GM19438 (cell line): Measurements from ENCODE around the gene RBM23.
"Not testable (repeated sequence)": the region's sequence is repeated elsewhere in the genome, so short reads cannot be mapped to it uniquely, and the experiment has no call there.

Experiments
- ATAC-seq: cut with Tn5 transposase; IDR thresholded peaks from one replicate; pipeline ENCODE4 v1.9.1; 2021; ENCODE audit warnings: low read depth; ENCODE audit not compliant: unreplicated experiment

The RBM23 gene

GRCh38 chr14:22920697-22921096 is 1.7 kb upstream of the RBM23 start:
- no peak for ATAC-seq

- peak; percentile 24 for ATAC-seq
Observed at GRCh38 chr14:22919601-22919921, 612 bp upstream of the RBM23 start.

GRCh38 chr14:22915886-22916521 is 2.9 kb downstream of the RBM23 start:
- no peak for ATAC-seq

- ATAC-seq, result not testable (repeated sequence)
Observed at GRCh38 chr14:22914836-22915235, 4.1 kb downstream of the RBM23 start.

GRCh38 chr14:22910916-22911315 is 8.0 kb downstream of the RBM23 start:
- ATAC-seq, result no peak

GRCh38 chr14:22908601-22909000 is 10.3 kb downstream of the RBM23 start:
- no peak for ATAC-seq

GRCh38 chr14:22907429-22907828 is 11.5 kb downstream of the RBM23 start:
- ATAC-seq, result no peak

- no peak for ATAC-seq
Observed at GRCh38 chr14:22906073-22906472, 12.9 kb downstream of the RBM23 start.

GRCh38 chr14:22905627-22906026 is 13.3 kb downstream of the RBM23 start:
- ATAC-seq, result no peak

GRCh38 chr14:22903742-22904087 is 15.2 kb downstream of the RBM23 start:
- no peak for ATAC-seq

- no peak for ATAC-seq
Observed at GRCh38 chr14:22901799-22902198, 17.1 kb downstream of the RBM23 start.

GRCh38 chr14:22900081-22900799 is 18.7 kb downstream of the RBM23 start:
- no peak for ATAC-seq

- no peak for ATAC-seq
Observed at GRCh38 chr14:22898302-22899090, 20.5 kb downstream of the RBM23 start.

- no peak for ATAC-seq
Observed at GRCh38 chr14:22897357-22897756, 21.6 kb downstream of the RBM23 start.

- no peak for ATAC-seq
Observed at GRCh38 chr14:22896760-22897159, 22.2 kb downstream of the RBM23 start.

GRCh38 chr14:22896356-22896755 is 22.6 kb downstream of the RBM23 start:
- ATAC-seq, result no peak

- ATAC-seq, result no peak
Observed at GRCh38 chr14:22895402-22895801, 23.5 kb downstream of the RBM23 start.

- no peak for ATAC-seq
Observed at GRCh38 chr14:22893706-22894105, 25.2 kb downstream of the RBM23 start.

GRCh38 chr14:22892488-22892887 is 26.5 kb downstream of the RBM23 start:
- no peak for ATAC-seq

- ATAC-seq, result no peak
Observed at GRCh38 chr14:22890416-22890815, 28.5 kb downstream of the RBM23 start.

- ATAC-seq, result no peak
Observed at GRCh38 chr14:22888662-22889061, 30.3 kb downstream of the RBM23 start.

- no peak for ATAC-seq
Observed at GRCh38 chr14:22887990-22888378, 31.0 kb downstream of the RBM23 start.
